MCF 10A (cell line): Measurements from ENCODE around the gene FANCD2. TPM values are rescaled to one million over a fixed set of nuclear protein-coding genes. Genes with fewer than 3 reads are reported as not detected.
"Not testable (repeated sequence)": the region's sequence is repeated elsewhere in the genome, so short reads cannot be mapped to it uniquely, and the experiment has no call there.

ENCODE experiments used
- BruUV-seq: library from RNA; stranded (reverse); fragments of 400-500 nt; replicated peaks from 2 replicates; lab custom pipeline; 2021; lab: Mats Ljungman, UMichigan
- CTCF ChIA-PET: fragments of 300-600 bp; sonication (Branson Sonifier 250); formaldehyde crosslinking; extraction: SDS; loops from one replicate; lab custom pipeline; 2021; ENCODE audit warnings: antibody characterized with exemption, inconsistent platforms; lab: Yijun Ruan, JAX
- POLR2A ChIA-PET: fragments of 300-600, 350-650 bp; sonication (Branson Sonifier 250); formaldehyde crosslinking; extraction: SDS; loops from one replicate; lab custom pipeline; 2020; ENCODE audit warnings: antibody characterized with exemption, inconsistent platforms; lab: Yijun Ruan, JAX
- DNase-seq: peaks from one replicate; pipeline ENCODE4 v3.0.0-alpha.2; 2018; ENCODE audit not compliant: unreplicated experiment
- H3K27ac Mint-ChIP-seq: one replicate; pipeline ENCODE4 v1.8.0; 2022; ENCODE audit warnings: mild to moderate bottlenecking, low read depth, mixed read lengths; ENCODE audit not compliant: unreplicated experiment
- H3K27me3 Mint-ChIP-seq: one replicate; pipeline ENCODE4 v1.8.0; 2022; ENCODE audit warnings: mixed read lengths; ENCODE audit not compliant: insufficient read depth, unreplicated experiment
- H3K36me3 Mint-ChIP-seq: one replicate; pipeline ENCODE4 v1.8.0; 2022; ENCODE audit warnings: mild to moderate bottlenecking, moderate library complexity, mixed read lengths; ENCODE audit not compliant: insufficient read depth, unreplicated experiment
- H3K4me1 Mint-ChIP-seq: one replicate; pipeline ENCODE4 v1.8.0; 2022; ENCODE audit warnings: mixed read lengths; ENCODE audit not compliant: insufficient read depth, unreplicated experiment
- H3K4me3 Mint-ChIP-seq: one replicate; pipeline ENCODE4 v1.8.0; 2022; ENCODE audit warnings: mild to moderate bottlenecking, moderate library complexity, mixed read lengths; ENCODE audit not compliant: unreplicated experiment
- H3K9me3 Mint-ChIP-seq: one replicate; pipeline ENCODE4 v1.8.0; 2022; ENCODE audit warnings: mixed read lengths; ENCODE audit not compliant: unreplicated experiment
- intact Hi-C: fragments of 100-400 bp; cut with micrococcal nuclease; formaldehyde crosslinking; loops from 2 replicates; pipeline ENCODE4 v1.14.1; 2022
- total RNA-seq: library from RNA; stranded (reverse); gene quantifications from 2 replicates; pipeline ENCODE4 v1.2.3, GENCODE V29; 2022
- TF ChIP-seq, protein P1 (sequence below): fragments of 200-600 bp; IDR thresholded peaks from one replicate; pipeline ENCODE4 v1.8.0; 2022; ENCODE audit warnings: antibody characterized with exemption, mild to moderate bottlenecking; ENCODE audit not compliant: unreplicated experiment

Gene FANCD2
- total RNA-seq, 1 experiment from 2014 or later, result 24.6 TPM

DNA sequence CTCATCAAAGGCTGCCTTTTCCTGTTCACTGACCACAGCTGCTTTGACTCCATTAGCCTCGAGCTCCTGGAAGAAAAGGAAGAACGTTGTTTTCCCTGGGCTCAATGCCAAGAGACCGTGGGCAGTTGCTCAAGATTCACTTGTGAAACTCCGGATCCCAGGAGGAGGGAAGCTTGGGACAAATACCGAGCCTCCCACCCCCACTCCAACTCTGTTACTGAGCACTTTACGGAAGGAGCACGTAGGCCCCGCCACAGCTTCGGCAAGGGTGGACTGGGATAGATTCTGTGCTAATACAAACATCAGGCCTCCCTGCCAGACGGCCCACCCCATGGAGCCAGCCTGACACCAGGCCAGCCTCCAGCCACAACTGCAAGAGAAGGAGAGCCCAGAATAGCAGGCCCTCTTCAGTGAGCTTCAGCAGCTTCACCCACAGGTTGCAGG lies 10.8 kb upstream of the FANCD2 start:
- ChIA-PET CTCF (interaction anchor here (0.9 to 1.5 kb wide), 3 partner anchors 13 to 271 kb away, joined by 3 to 8 read pairs (median 3); no protein-coding TSS in a partner anchor), POLR2A (interaction anchor here (0.6 to 3.9 kb wide), 13 partner anchors 9 to 172 kb away, joined by 3 to 28 read pairs (median 4); partner anchors contain the start of genes EMC3, FANCD2, RPUSD3 and VHL)
- Mint-ChIP-seq H3K36me3 (no peaks in the 10 kb centered on the region), H3K4me1 (peaks cover 9% of the 10 kb centered on the region), H3K27me3 (no peaks in the 10 kb centered on the region), H3K9me3 (no peaks in the 10 kb centered on the region), H3K4me3 (peak overlapping the region; percentile 17), H3K27ac (peak overlapping the region; percentile 69)
- DNase-seq, result peak; percentile 97
- intact Hi-C loops, result no loop called here
- TF ChIP-seq, protein P1, sequence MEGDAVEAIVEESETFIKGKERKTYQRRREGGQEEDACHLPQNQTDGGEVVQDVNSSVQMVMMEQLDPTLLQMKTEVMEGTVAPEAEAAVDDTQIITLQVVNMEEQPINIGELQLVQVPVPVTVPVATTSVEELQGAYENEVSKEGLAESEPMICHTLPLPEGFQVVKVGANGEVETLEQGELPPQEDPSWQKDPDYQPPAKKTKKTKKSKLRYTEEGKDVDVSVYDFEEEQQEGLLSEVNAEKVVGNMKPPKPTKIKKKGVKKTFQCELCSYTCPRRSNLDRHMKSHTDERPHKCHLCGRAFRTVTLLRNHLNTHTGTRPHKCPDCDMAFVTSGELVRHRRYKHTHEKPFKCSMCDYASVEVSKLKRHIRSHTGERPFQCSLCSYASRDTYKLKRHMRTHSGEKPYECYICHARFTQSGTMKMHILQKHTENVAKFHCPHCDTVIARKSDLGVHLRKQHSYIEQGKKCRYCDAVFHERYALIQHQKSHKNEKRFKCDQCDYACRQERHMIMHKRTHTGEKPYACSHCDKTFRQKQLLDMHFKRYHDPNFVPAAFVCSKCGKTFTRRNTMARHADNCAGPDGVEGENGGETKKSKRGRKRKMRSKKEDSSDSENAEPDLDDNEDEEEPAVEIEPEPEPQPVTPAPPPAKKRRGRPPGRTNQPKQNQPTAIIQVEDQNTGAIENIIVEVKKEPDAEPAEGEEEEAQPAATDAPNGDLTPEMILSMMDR, result no peak
- BruUV-seq, result no TSS peak

DNA sequence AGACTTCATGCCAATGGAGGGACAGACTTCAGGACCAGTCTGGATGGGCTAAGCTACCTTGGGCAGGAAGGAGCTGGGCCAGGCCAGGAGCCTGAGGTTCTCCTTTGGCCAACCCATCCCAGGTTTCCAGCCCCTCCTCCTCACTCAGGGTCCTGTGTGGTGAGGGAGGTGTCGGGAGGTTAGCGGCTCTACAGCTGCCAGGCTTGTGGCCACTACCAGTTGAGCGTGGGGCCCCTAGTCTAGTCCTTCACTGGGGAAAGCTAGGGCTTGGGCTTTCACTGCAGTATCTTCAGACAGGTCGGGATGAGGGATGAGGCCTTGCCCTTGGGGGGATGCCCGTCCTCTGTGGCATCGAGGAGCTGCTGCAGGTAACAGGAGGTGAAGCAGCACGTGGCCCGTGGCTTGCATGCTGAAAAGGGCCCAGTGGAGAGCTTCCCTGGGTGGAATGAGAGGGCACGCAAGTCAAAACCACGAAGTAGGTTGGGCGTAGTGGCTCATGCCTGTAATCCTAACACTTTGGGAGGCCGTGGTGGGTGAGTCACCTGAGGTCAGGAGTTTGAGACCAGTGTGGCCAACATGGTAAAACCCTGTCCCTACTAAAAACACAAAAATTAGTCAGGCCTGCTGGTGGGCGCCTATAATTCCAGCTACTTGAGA lies 8.5 kb upstream of the FANCD2 start:
- no peaks in the 10 kb centered on the region for H3K27me3 Mint-ChIP-seq
- intact Hi-C loops, result no loop called here
- peaks cover 13% of the 10 kb centered on the region for H3K4me1 Mint-ChIP-seq
- DNase-seq, result peak; percentile 39
- no TSS peak for BruUV-seq
- no peak overlapping the region for H3K27ac Mint-ChIP-seq
- peaks cover 19% of the 10 kb centered on the region for H3K36me3 Mint-ChIP-seq
- TF ChIP-seq, protein P1, result no peak
- ChIA-PET POLR2A (interaction anchor here (1.1 to 3.9 kb wide), 4 partner anchors 8 to 42 kb away, joined by 3 to 28 read pairs (median 4); partner anchors contain the start of gene FANCD2), CTCF (interaction anchor here (0.6 to 1.2 kb wide), 2 partner anchors 20 to 252 kb away, joined by 4 read pairs; no protein-coding TSS in a partner anchor)
- H3K9me3 Mint-ChIP-seq, result no peaks in the 10 kb centered on the region
- no peak overlapping the region for H3K4me3 Mint-ChIP-seq

DNA sequence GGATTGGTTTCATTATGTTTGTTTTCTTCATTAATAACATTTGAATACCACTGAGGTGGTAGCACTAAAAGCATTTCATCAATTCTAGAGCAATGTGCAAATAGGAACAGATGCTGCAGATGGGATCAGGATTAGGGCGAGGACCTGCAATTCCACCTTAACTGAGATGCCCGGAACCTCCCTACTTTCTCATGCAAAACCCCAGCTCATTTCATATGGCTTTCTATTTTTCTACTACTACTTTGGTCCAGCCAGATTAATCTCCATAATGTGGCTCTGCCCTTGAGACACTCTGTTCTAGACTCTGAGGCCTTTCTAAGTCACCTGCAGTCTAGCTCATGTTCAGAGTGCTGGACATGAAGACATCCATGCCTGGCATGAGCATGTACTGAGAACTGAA lies 7.4 kb upstream of the FANCD2 start:
- intact Hi-C loops, H3K4me3 Mint-ChIP-seq, BruUV-seq, H3K27me3 Mint-ChIP-seq, H3K9me3 Mint-ChIP-seq, H3K27ac Mint-ChIP-seq, DNase-seq, CTCF ChIA-PET: not testable (repeated sequence)
- POLR2A ChIA-PET, result interaction anchor here (1.4 kb wide), 1 partner anchor 43 kb away, joined by 3 read pairs; no protein-coding TSS in a partner anchor
- H3K4me1 Mint-ChIP-seq, result peaks cover 19% of the 10 kb centered on the region
- peaks cover 29% of the 10 kb centered on the region for H3K36me3 Mint-ChIP-seq

DNA sequence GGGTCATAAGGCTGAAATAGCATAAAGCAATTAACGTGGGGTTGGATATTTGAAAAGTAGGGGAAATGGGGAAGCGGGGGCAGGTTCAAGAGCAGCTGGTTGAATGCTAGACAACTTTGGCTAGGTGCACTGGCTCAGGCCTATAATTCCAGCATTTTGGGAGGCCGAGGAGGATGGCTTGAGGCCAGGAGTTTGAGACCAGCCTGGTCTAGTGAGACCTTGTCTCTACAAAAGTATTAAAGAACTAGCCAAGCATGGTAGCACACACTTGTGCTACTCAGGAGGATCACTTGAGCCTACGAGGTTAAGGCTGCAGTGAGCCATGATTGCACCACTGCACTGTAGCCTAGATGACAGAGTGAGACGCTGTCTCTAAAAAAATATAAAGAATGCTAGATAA lies 6.9 kb upstream of the FANCD2 start:
- no TSS peak for BruUV-seq
- no peak overlapping the region for H3K27ac Mint-ChIP-seq
- peaks cover 29% of the 10 kb centered on the region for H3K36me3 Mint-ChIP-seq
- peaks cover 19% of the 10 kb centered on the region for H3K4me1 Mint-ChIP-seq
- H3K9me3 Mint-ChIP-seq, result no peaks in the 10 kb centered on the region
- intact Hi-C loops, result no loop called here
- no peaks in the 10 kb centered on the region for H3K27me3 Mint-ChIP-seq
- ChIA-PET CTCF (no interaction called here), POLR2A (interaction anchor here (1.4 kb wide), 1 partner anchor 43 kb away, joined by 3 read pairs; no protein-coding TSS in a partner anchor)
- TF ChIP-seq, protein P1, result no peak
- no peak overlapping the region for H3K4me3 Mint-ChIP-seq
- no peak for DNase-seq
